ENCODE measurements around the gene GABRG2. TPM values are rescaled to one million over a fixed set of nuclear protein-coding genes. Genes with fewer than 3 reads are reported as not detected.

The GABRG2 gene
- total RNA-seq, 2 donors from 2014 or later: 1.5 to 2.4 TPM

GRCh38 chr5:162078805-162079204, 11.2 kb downstream of the GABRG2 start:
- Histone ChIP-seq H3K27me3 (ENCODE audit: control insufficient read depth, insufficient read depth, low read length, poor library complexity, severe bottlenecking) (no peaks in the 10 kb centered on the region), H3K4me3 (ENCODE audit: low read length) (no peak overlapping the region), H3K9me3 (ENCODE audit: control insufficient read depth, low read length) (no peaks in the 10 kb centered on the region), H3K9ac (ENCODE audit: extremely low read depth, low read length, poor library complexity, severe bottlenecking) (no peak overlapping the region), H3K27ac (ENCODE audit: low read depth, low read length) (no peak overlapping the region), H3K4me1 (ENCODE audit: control insufficient read depth, insufficient read depth, low read length) (no peaks in the 10 kb centered on the region), H3K36me3 (ENCODE audit: control insufficient read depth, insufficient read depth, low read length) (no peaks in the 10 kb centered on the region)
- 100% methylated on average over 1 of the region's 1 CpG; no CpG with 5 or more reads in 1 of the 2 experiments for WGBS, 2 experiments (ENCODE audit: insufficient coverage in 1 of 2, insufficient read length in 1 of 2)
- H3K27me3 Mint-ChIP-seq (ENCODE audit: insufficient read depth): no peaks in the 10 kb centered on the region
- no peaks in the 10 kb centered on the region for H3K4me1 Mint-ChIP-seq
- H3K4me3 Mint-ChIP-seq: no peak overlapping the region
- DNase-seq: no peak
- H3K9me3 Mint-ChIP-seq: no peaks in the 10 kb centered on the region
- TF ChIP-seq CTCF (conservative IDR thresholded peaks at IDR 0.05): no peak
- H3K36me3 Mint-ChIP-seq (ENCODE audit: low read depth): no peaks in the 10 kb centered on the region
- H3K27ac Mint-ChIP-seq: no peak overlapping the region

DNA sequence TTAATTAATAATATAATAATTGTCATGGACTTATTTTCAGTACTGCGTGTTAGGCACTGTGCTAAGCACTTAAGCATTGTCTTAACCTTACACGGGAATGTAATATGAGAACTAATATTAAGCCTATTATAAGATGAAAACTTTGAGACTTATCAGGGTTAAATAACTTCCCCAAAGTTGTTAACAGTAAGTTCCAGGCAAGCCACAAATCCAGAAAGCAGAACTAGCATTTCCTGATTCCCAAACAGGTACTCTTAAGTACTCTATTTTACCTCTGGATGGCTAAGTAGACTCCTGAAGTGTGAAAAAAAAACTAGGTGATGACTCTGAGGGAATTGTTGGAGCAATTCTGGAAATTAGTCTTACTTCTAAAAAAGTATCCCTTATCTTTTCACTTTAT, 23.8 kb downstream of the GABRG2 start:
- no peaks in the 10 kb centered on the region for H3K4me1 ChIP-seq (ENCODE audit: control insufficient read depth, insufficient read depth, low read length)
- H3K9me3 ChIP-seq (ENCODE audit: control insufficient read depth, low read length): no peaks in the 10 kb centered on the region
- no peaks in the 10 kb centered on the region for H3K36me3 ChIP-seq (ENCODE audit: control insufficient read depth, insufficient read depth, low read length)
- Mint-ChIP-seq H3K36me3 (ENCODE audit: low read depth) (no peaks in the 10 kb centered on the region), H3K4me3 (no peak overlapping the region), H3K27ac (no peak overlapping the region), H3K9me3 (no peaks in the 10 kb centered on the region), H3K27me3 (ENCODE audit: insufficient read depth) (no peaks in the 10 kb centered on the region), H3K4me1 (peaks cover 3% of the 10 kb centered on the region)
- H3K9ac ChIP-seq (ENCODE audit: extremely low read depth, low read length, poor library complexity, severe bottlenecking): no peak overlapping the region
- H3K27ac ChIP-seq (ENCODE audit: low read depth, low read length): no peak overlapping the region
- 80% methylated on average over 1 of the region's 2 CpGs; no CpG with 5 or more reads in 1 of the 2 experiments for WGBS, 2 experiments (ENCODE audit: insufficient coverage in 1 of 2, insufficient read length in 1 of 2)
- no peak for DNase-seq
- H3K4me3 ChIP-seq (ENCODE audit: low read length): no peak overlapping the region
- no peak for TF ChIP-seq CTCF (conservative IDR thresholded peaks at IDR 0.05)
- H3K27me3 ChIP-seq (ENCODE audit: control insufficient read depth, insufficient read depth, low read length, poor library complexity, severe bottlenecking): no peaks in the 10 kb centered on the region

GRCh38 chr5:162096448-162096847, 28.9 kb downstream of the GABRG2 start:
- Histone ChIP-seq H3K4me3 (ENCODE audit: low read length) (no peak overlapping the region), H3K27me3 (ENCODE audit: control insufficient read depth, insufficient read depth, low read length, poor library complexity, severe bottlenecking) (no peaks in the 10 kb centered on the region), H3K9me3 (ENCODE audit: control insufficient read depth, low read length) (no peaks in the 10 kb centered on the region), H3K27ac (ENCODE audit: low read depth, low read length) (no peak overlapping the region), H3K4me1 (ENCODE audit: control insufficient read depth, insufficient read depth, low read length) (peaks cover 7% of the 10 kb centered on the region), H3K36me3 (ENCODE audit: control insufficient read depth, insufficient read depth, low read length) (no peaks in the 10 kb centered on the region), H3K9ac (ENCODE audit: extremely low read depth, low read length, poor library complexity, severe bottlenecking) (no peak overlapping the region)
- peak; percentile 65 for DNase-seq
- peak; percentile 19 for TF ChIP-seq CTCF (conservative IDR thresholded peaks at IDR 0.05)
- peak overlapping the region; percentile 48 for H3K27ac Mint-ChIP-seq
- no peak overlapping the region for H3K4me3 Mint-ChIP-seq
- H3K9me3 Mint-ChIP-seq: no peaks in the 10 kb centered on the region
- H3K4me1 Mint-ChIP-seq: peaks cover 27% of the 10 kb centered on the region
- WGBS, 2 experiments (ENCODE audit: insufficient coverage in 1 of 2, insufficient read length in 1 of 2): 40 to 56% methylated on average over 1 of the region's 2 CpGs
- H3K27me3 Mint-ChIP-seq (ENCODE audit: insufficient read depth): no peaks in the 10 kb centered on the region
- H3K36me3 Mint-ChIP-seq (ENCODE audit: low read depth): no peaks in the 10 kb centered on the region

Measured in endodermal cell (in vitro differentiated cells).